GM10266 (cell line): ENCODE data around the gene SIAH2.

Experiments
- DNase-seq: peaks from one replicate; pipeline ENCODE4 v3.0.0; 2012; ENCODE audit errors: extremely low spot score
- TF ChIP-seq, protein P1 (sequence below): IDR thresholded peaks from 2 replicates; pipeline ENCODE4 v1.5.1; 2012; ENCODE audit warnings: mild to moderate bottlenecking, low read depth; ENCODE audit not compliant: control insufficient read depth, insufficient read depth; ENCODE audit errors: missing control alignments

SIAH2 gene

DNA sequence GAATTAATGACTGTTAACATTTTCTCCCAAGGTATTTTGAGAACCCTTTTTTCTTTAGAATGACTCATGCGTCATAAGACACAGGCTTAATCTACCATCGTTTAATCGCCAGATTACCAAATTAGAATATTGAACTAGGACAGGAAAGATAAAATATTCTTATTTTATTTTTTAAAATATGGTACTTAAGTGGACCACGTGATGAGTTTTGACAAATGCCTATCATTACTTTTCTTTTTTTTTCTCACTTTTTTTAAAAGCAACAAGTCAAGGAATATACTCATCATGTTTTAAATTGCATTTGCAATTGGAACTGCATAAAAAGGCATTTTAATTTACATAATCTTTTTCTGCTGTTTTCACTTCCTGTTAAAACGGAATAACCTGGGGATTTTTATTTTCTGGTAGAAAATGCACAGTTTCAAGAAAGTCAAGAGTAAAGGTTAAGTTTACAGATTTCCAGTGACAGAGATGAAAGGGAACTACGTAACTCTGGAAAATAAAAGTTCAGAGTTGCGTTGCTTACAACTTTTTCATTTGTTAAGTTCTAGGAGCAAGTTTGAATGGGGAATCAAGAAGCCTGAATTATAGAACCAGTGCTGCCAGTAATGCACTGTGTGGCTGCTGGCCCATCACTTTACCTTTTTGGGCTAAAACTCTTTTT is 23.6 kb downstream of the SIAH2 start:
- DNase-seq, result no peak
- TF ChIP-seq, protein P1, sequence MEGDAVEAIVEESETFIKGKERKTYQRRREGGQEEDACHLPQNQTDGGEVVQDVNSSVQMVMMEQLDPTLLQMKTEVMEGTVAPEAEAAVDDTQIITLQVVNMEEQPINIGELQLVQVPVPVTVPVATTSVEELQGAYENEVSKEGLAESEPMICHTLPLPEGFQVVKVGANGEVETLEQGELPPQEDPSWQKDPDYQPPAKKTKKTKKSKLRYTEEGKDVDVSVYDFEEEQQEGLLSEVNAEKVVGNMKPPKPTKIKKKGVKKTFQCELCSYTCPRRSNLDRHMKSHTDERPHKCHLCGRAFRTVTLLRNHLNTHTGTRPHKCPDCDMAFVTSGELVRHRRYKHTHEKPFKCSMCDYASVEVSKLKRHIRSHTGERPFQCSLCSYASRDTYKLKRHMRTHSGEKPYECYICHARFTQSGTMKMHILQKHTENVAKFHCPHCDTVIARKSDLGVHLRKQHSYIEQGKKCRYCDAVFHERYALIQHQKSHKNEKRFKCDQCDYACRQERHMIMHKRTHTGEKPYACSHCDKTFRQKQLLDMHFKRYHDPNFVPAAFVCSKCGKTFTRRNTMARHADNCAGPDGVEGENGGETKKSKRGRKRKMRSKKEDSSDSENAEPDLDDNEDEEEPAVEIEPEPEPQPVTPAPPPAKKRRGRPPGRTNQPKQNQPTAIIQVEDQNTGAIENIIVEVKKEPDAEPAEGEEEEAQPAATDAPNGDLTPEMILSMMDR, result no peak

DNA sequence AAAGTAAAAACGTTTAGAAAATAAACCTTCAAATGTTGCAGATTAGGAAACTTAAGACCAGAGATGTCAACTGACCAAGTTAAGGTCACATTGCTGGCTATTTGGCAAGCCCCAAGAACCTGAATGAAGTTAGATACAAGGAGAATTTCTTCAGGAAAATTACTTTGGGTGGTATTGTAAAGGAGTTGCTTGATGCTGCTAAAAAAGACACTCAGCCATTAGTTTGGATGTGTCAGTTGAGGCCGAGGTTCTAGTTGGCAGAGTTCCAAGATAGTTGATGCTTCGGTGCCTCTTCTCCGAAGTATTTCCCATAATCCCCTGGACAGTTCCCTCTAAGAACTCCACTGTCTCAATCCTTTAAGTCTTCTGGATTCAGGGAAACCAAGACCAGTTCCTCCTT is 24.3 kb downstream of the SIAH2 start:
- TF ChIP-seq, protein P1, result no peak

DNA sequence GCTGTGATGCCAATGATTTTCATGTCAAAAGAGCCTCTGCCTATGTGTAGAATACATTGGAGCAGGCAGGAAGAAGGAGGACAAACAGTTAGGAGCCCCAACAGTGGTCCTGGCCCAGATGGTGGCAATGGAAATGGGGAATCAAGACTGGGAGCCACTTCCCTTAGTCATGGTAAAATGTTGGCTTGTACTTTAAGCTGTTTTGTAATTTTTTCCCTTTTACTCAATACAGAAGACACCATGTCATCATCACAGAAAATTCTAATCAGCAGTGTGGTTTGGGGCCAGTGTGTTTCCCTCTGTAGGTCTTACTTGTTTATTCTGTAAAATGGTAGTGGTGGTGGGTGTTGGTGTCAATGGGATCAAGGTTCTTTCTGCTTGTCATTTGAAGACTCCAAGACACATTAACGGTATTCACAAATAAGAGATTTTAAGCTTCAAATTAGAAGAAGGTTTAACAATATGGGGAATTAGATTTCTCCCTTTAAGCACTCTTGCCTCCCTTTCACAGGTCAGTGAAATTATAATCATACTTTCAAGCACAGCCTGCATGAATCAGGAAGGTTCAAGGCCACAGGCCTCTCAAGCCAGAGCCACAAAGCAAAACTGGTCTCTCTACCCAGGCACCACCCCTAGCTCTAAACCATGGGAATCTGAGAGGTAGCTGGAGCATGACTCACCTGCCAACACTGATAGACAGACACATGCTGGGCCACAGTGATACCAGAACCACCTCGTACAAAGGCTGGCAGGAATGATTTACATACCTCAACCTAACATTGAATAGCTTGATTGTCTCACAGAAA is 24.9 kb downstream of the SIAH2 start:
- no peak for DNase-seq
- TF ChIP-seq, protein P1, result no peak

More for the DNA sequence above, 24.3 kb downstream of the SIAH2 start:
- DNase-seq, result no peak

DNA sequence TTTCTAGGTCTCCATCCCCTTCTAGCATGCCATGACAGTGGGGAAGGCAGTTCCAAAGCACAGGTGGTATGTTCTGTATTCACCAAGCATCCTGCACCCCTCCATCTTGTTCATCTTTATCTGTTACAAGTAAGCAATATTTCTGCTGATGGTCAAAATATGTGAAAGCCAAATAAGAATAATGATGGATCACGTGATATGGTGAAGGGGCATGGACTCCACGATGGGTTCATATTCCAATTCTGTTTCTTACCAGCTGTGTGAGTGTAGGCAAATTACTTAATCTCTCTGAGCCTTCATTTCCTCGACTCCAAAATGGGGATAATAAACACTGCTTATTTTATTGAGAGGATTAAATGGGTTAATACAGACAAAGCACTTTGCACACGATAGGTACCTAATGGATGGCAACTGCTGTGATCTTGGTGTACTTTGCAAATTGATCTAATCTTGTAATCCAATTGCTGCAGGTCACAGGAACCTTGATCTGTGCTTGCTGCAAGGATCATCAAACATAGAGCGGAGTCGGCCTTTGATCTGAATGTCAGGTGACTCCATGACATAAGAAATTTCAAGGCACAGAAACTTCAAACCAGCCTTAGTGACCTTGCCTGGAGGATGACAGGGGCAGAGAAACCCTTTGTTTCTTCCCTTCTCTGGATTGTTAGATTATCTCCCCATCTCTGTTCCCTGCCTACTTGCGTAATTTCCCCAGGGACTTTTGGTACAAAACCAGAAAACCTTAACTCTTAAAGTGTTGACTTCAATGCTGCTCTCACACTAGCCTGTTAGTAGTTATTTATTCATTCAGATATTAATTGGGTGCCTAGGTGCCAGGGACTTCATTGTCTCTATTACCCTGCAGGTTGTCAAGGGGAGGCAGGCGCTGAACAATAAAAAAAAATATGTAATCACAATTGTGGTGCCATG is 25.8 kb downstream of the SIAH2 start:
- DNase-seq, result no peak

DNA sequence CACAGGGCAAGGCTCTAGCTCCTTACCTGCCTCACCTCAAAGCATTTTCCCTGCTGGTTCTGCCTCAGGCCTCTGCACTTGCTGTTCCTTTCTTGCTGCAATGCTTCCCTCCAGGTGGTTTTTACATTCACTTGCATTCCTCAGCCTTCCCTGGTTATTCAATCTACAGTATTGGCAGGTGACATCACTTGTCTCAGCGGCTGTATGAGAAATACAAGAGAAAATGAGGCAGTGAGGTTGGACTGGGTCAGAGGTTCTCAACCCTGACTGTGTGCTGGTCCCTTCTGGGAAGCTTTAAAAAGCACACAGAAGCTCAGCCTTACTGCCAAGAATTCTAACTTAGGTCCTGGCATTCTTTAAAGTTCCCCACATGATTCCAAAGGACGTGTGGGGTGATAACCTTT is 26.7 kb downstream of the SIAH2 start:
- TF ChIP-seq, protein P1, result no peak
- no peak for DNase-seq

More for the DNA sequence above, 25.8 kb downstream of the SIAH2 start:
- TF ChIP-seq, protein P1, result no peak

DNA sequence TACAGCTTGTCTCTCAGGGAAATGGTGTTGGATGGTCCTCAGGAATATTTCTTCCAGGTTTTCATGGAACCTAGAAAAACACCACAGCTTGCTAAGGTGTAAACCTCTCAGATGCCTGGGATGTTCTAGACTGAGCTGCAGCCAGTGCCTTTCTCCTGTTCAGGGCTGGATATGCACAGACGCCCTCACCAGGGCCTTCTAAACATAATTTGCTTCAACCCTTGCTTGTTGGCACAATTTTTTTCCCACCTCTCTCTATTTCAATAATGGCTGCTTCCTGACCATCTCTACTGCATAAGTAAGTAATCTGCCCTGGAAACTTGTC is 28.2 kb downstream of the SIAH2 start:
- TF ChIP-seq, protein P1, result no peak
- DNase-seq, result no peak
